22Rv1 (cell line): Measurements from ENCODE around the gene DHH.

Source experiments
- CTCF ChIP-seq: fragments of 450-650 bp; IDR thresholded peaks from 2 replicates; pipeline ENCODE4 v1.5.1; 2017; ENCODE audit warnings: mild to moderate bottlenecking
- ZFX ChIP-seq: fragments of 450-650 bp; IDR thresholded peaks from 2 replicates; pipeline ENCODE4 v1.6.1; 2017; ENCODE audit warnings: antibody characterized with exemption, borderline replicate concordance

- no peak for TF ChIP-seq CTCF
- no peak for TF ChIP-seq ZFX
Observed at GRCh38 chr12:49138587-49138986, 44.0 kb upstream of the DHH start.
